Posterior cingulate gyrus (tissue), 11 donors: ENCODE data around the gene FAM25G.
"Not testable (repeated sequence)": the region's sequence is repeated elsewhere in the genome, so short reads cannot be mapped to it uniquely, and the experiment has no call there.

ENCODE experiments used
- DNase-seq, 10 donors: peaks; one replicate each; pipeline versions ENCODE4 v3.0.0 to v3.0.0-alpha.2; 2020 to 2021; ENCODE audit warnings: mixed read lengths in 3 of 10
- intact Hi-C: fragments of 100-400 bp; cut with DNase I; formaldehyde crosslinking; loops from one replicate; pipeline ENCODE4 v1.15.1; 2023

FAM25G gene

DNA sequence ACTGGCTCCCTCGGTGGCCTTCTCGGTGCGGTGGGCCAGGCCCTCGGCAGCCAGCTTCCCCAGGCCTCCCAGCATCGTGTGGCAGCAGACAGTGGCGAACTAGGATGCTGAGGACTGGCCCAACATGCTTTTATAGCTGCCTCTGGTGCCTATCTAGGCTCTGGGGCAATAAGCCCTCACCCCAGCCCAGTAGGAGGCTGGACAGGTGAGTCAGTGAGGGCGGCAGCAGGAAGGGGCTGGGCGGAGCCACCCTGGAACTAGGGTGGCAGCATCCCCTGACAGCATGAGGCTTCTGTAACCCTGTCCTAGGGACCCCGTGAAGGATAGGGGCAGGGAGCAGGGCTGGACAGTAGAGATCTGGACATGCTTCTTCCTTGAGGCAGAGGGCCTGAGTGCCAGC, at the start of gene FAM25G:
FAM25G (minus strand) TSS at position 101 of the 400 bp plus-strand sequence; CDS start at position 75, 26 bp downstream.
- DNase-seq, result peak in 1 of 10 donors; percentile 39
- intact Hi-C loops, result not testable (repeated sequence)

DNA sequence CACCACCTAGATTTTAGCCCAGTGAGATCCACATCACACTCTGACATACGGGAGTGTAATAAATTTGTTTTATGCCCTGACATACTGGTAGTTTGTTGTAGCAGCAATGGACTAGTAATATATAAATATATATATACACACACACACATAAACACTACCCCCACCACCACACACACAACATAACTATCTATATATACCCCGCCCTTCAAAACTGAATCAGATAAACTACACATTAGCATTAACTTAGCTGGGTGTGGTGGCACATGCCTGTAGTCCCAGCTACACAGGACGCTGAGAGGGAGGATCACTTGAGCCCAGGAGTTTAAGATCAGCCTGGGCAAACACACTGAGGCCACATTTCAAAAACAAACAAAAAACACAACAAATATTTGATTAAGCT, 44.9 kb upstream of the FAM25G start:
- intact Hi-C loops, DNase-seq: not testable (repeated sequence)

- intact Hi-C loops, result not testable (repeated sequence)
- DNase-seq, result peak in 1 of 10 donors; percentile 67
Observed at GRCh38 chr10:47523475-47523874, 32.0 kb upstream of the FAM25G start, which contains the start of gene AGAP9. Gene AGAP9 (minus strand): TSS chr10:47523638. CDS start chr10:47523526, 112 bp downstream.

DNA sequence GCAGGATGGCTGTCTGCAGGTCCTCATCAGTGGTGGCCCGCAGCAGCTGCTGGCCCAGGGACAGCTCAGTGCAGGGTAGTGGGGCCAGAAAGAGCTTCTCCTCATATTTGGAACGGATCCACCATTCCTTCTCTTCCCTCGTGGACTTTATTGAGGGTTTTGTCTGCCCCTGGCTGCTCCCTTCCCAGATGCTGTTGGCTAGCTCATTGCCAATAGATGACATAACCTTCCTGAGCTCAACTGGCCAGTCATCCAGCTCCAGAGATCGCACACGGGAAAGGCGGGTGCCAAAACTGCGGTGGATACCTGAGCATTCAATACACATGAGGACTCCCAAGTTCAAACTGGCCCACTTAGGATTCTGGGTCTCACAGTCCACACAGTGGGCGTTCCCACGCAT, 10.8 kb upstream of the FAM25G start:
- intact Hi-C loops, result not testable (repeated sequence)

DNA sequence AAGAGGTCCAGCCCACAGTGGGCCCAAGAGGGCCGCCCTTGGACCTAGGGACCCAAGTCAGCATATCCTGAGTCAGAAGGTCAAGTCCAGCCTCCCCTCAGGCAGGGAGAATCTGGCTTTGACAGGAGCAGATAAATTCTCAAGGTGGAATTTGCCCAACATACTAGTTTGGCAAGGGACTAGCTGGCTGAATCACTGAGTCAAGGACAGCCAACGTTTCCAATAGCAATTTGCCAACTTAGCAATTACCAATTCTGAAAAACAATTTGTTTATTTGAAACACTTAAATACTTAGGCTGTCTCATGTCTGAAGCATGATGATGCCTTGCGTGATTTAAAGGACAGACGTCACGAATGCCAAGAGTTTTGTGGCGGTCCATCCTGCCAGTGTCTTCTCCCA, 2.7 kb upstream of the FAM25G start:
- intact Hi-C loops, DNase-seq: not testable (repeated sequence)

More for the DNA sequence above, 10.8 kb upstream of the FAM25G start:
- DNase-seq, result not testable (repeated sequence)

DNA sequence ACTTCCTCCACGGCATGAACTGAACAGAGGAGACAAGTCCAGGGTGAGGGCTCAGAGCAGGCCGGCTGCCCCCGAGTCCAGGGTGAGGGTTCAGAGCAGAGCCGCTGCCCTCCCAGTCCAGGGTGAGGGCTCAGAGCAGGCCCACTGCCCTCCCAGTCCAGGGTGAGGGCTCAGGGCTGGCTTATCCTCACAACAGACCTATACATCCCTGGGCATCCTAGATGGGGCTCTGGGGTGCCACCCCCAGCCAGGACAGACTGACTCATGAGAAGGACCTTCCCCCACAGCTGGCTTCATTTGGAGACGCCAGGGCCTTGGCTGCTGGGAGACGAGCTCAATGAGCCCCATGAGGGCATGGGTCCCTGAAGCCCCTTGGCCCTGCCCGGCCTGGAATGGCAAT, 1.9 kb downstream of the FAM25G start:
- intact Hi-C loops, result not testable (repeated sequence)
- DNase-seq, result peak in 1 of 10 donors; percentile 66

- DNase-seq, intact Hi-C loops: not testable (repeated sequence)
Observed at GRCh38 chr10:47485943-47486342, 5.6 kb downstream of the FAM25G start.

DNA sequence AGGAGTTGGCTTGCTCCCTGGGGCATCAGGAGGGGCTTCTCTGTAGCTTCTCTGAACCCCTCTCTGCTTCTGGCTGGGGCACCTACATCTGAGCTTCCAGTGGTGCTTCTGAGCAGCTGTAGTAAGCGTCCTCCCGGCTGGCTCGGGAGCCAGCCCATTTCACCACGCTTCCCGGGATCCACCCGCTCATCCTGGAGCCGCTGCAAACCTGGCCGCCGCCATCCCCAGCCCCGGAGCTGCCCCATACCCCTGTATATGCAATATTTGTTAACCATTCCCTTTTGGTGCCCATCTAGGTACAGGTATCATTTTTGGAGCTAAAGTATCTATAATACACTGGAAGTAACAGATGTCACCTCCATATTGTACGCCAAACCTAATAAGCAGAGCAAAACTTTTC, 6.7 kb downstream of the FAM25G start:
- peak in 1 of 10 donors; percentile 63 for DNase-seq
- intact Hi-C loops, result not testable (repeated sequence)

DNA sequence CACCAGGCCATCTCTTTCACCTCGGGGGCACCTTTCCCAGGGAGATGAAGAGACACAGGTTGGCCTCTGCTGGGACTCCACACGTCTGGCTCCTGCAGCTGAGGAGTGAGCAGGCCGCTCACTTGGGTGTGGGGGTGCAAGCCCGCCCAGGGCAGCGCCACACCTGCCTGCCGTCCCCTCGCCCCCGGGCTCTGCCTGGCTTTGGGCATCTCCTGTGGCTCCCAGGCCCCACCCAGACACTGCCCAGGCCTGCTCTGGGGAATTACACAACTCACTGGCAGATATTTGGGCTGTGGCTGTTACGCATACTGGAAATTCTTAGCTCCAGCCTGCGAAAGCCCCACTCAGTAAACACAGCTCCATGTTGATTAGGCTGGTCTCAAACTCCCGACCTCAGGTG, 7.6 kb downstream of the FAM25G start, which contains the start of gene ANXA8:
ANXA8 (minus strand) TSS at position 193 of the 400 bp plus-strand sequence; CDS start at position 11, 182 bp downstream.
- intact Hi-C loops, result not testable (repeated sequence)
- peak in 1 of 10 donors; percentile 80 for DNase-seq

GRCh38 chr10:47482367-47482766, 9.1 kb downstream of the FAM25G start:
- intact Hi-C loops, DNase-seq: not testable (repeated sequence)

DNA sequence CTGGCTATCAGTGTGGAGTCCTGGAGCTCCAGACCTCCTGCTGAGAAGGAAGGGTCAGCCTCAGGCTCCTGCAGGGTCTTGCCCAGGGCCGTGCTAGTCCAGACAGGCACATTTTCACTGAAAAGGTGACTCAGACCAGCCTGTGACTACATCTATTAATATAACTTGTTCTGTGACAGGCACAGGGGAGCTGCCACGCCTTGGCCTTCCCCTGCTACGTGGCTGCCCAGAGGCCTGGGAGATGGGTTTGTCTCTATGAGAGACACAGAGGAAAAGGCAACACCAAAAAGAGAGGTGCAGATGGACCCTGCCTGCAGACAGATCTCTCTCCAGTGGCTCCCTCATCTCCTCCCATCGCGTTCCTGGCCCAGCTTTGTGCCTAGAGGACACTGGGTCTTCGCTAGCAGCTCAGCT, 9.7 kb downstream of the FAM25G start:
- not testable (repeated sequence) for DNase-seq

DNA sequence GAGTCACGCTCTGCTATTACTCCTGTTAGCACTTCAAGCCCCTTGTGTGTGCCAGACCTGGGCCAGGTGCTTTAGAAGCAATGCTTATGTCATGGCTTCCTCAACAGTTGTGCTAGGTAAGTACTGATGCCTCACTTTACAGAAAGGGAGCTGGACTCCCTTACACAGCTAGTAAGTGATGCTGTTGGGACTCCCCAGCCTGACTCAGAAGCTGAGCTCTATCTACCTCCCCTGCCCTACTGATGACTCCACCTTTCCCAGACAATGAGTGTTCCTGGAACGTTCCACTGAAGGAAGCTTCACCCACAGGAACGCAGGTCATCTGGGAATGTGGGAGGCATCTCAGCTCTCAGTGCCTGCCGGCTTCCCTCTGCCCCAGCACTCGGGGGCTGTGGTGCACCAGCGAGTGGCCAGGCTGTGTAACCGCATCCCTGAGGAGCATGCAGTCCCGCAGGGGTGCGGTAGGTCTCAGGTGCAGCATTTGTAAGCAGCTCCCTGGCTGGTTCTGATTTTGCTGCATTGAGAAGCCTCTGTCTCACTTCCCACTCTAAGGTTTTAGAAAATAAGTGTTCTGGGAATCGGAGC, 10.2 kb downstream of the FAM25G start:
- DNase-seq, result peak in 2 of 10 donors; percentile 52 to 68
- intact Hi-C loops, result not testable (repeated sequence)

More for the DNA sequence above, 9.7 kb downstream of the FAM25G start:
- intact Hi-C loops, result not testable (repeated sequence)

- DNase-seq, intact Hi-C loops: not testable (repeated sequence)
Observed at GRCh38 chr10:47480133-47480532, 11.4 kb downstream of the FAM25G start.

DNA sequence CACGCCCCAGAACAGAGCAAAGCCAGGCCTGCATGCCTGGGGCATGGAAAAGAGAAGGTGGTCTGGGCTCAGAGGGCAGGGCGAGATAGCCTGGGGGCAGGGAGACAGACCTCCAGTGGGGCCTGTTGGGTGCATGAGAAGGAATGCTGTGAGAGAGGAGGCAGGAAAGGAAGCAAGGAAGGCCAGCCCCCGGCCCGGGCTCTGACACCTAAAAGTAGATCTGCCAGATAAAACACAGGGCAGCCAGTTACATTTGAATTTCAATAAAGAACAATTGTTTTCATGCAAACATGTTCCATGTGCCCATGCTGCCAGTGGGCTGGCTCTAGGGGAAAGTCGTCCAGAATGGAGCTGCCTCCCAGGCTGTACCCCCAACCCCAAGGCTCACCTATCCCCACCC, 13.4 kb downstream of the FAM25G start:
- intact Hi-C loops, result not testable (repeated sequence)
- peak in 1 of 10 donors; percentile 67 for DNase-seq

DNA sequence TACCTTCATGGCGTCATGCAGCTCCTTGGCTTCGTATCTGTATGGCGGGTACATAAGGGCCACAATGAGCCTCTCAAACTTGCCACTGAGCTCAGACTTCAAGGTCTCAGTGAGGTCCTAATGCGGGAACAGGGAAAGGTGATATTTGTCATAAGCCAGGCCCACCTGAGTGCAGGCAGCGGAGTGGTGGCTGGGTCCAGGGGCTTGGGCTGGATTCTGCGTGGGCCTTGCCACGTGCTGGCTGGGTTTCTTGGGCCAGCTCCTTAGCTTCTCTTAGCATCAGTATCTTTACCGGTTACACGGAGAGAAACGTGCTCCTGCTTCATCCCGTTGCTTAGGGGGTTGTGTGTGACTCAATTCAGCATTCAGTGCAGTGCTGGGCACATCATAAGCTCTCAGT, 14.4 kb downstream of the FAM25G start:
- DNase-seq, result peak in 2 of 10 donors; percentile 62 to 75
- intact Hi-C loops, result not testable (repeated sequence)

DNA sequence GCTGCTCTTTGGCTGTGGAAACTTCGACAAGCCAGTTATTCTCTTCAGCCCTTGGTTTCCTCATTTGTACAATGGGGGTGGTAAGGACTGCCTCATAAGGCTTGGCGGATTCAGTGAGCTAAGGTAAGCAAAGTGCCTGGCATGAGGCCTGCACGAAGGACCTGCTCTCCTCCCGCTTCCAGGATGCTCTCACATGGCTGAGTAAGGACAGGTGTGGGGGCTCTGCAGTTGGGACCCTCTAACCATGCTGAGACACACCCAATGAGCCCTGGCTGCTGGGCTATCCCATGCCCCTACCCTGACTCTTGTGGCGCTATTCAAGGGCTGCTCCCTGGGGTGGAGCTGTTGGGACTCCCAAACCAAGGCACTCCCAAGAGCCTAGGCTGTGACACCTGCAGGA, 16.4 kb downstream of the FAM25G start:
- intact Hi-C loops, result not testable (repeated sequence)
- peak in 1 of 10 donors; percentile 76 for DNase-seq

DNA sequence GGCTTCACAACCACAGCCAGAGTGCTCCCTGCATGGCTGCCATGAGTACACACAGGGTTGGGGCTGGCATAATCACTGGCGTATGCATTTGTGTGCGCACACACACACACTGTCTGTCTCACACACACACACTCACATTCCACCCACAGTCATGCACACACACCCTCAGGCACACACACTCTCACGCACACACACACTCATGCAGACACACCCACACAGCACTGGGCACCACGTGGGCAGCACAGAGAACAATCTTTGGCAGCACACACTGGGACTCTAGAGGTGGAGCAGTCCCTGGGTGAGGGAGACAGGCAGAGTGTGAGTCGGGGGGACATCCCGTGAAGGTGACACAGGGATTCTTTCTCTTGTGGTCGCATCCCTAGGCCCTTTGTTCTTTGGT, 18.0 kb downstream of the FAM25G start:
- intact Hi-C loops, DNase-seq: not testable (repeated sequence)

- intact Hi-C loops, DNase-seq: not testable (repeated sequence)
Observed at GRCh38 chr10:47472647-47473046, 18.9 kb downstream of the FAM25G start.

- DNase-seq, intact Hi-C loops: not testable (repeated sequence)
Observed at GRCh38 chr10:47472072-47472471, 19.4 kb downstream of the FAM25G start.

DNA sequence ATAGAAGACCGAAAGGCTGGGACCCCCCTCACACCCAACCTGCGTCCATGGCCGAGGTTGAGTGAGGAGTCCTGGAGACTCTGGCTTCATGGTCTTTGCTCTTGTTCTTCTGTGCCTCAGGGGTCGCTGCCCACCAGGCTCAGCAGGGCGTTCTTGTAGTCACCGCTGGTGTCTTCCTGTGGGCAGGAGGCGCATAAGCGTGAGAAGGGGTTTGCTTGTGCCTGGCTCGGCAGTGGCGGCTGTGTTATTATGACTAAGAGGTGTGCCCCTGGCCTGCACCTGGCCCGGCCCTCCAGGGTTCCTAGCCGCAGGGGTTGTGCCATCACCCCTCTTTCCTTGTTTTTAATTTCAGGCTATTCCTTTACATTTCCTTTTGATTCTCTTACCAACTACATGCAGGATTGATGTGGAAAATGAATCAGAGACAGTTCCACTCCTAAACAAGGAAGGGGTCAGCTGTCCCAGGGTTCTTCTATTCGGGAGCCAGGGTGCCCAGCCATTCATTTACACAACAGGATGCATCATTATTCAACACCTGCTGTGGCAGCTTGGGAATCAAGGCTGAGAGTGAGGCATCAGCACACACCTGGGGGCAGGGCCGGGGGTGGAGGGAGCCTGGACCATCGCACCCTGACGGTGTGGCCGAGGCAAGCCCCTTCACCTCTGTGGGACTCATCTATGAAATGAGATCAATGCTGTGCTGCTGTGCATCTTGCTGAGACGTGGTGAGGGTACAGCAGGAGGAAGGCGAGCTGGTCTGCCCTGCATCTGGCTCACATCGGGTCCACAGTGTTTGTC, 22.6 kb downstream of the FAM25G start:
- DNase-seq, result peak in 1 of 10 donors; percentile 77

DNA sequence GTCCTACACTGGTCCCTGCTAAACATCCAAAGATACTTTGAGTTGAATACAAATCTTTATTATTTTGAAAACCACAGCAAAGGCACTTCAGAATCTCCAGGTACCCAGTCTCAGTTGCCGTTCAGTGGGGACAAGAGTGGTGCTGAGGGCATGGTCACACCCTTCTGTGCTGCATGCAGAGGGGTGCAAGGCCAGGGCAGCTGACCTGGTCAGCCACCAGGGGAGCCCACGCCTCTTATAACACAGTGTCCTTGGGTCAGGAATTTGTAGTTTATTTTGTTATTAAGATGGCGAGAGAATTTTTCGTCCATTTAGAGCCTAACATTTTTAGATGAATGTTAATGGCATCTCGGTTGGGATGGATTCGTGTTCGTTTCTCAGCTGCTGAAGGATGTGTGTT, 23.5 kb downstream of the FAM25G start:
- DNase-seq, intact Hi-C loops: not testable (repeated sequence)

More for the DNA sequence above, 22.6 kb downstream of the FAM25G start:
- intact Hi-C loops, result not testable (repeated sequence)
